WTC11 (cell line): ENCODE measurements around the gene GARNL3. TPM values are rescaled to one million over a fixed set of nuclear protein-coding genes. Genes with fewer than 3 reads are reported as not detected.

Experiments
- ATAC-seq: fragments of 200-7000 bp; cut with Tn5 transposase; 2 replicates; pipeline ENCODE4 v1.10.0; 2021; ENCODE audit warnings: mild to moderate bottlenecking, moderate library complexity
- CTCF ChIA-PET: fragments of 300-600 bp; sonication (Branson Sonifier 250); formaldehyde crosslinking; loops from one replicate; lab custom pipeline; 2021; ENCODE audit warnings: antibody characterized with exemption; lab: Charles Lee
- POLR2A ChIA-PET: fragments of 350-600 bp; sonication (Branson Sonifier 250); formaldehyde crosslinking; loops from one replicate; lab custom pipeline; 2021; ENCODE audit warnings: antibody characterized with exemption; lab: Charles Lee
- DNase-seq: peaks from one replicate; pipeline ENCODE4 v3.0.0; 2021; ENCODE audit warnings: low spot score
- H3K27ac Mint-ChIP-seq: 2 replicates; pipeline ENCODE4 v1.8.0; 2021; ENCODE audit warnings: mixed read lengths
- H3K27me3 Mint-ChIP-seq: 2 replicates; pipeline ENCODE4 v1.8.0; 2021; ENCODE audit warnings: low read depth, mild to moderate bottlenecking, moderate library complexity, mixed read lengths
- H3K36me3 Mint-ChIP-seq: 2 replicates; pipeline ENCODE4 v1.8.0; 2021; ENCODE audit warnings: mixed read lengths
- H3K4me1 Mint-ChIP-seq: 2 replicates; pipeline ENCODE4 v1.8.0; 2022; ENCODE audit warnings: mixed read lengths
- H3K4me3 Mint-ChIP-seq: 2 replicates; pipeline ENCODE4 v1.8.0; 2021; ENCODE audit warnings: mild to moderate bottlenecking, moderate library complexity, mixed read lengths
- H3K9me3 Mint-ChIP-seq: 2 replicates; pipeline ENCODE4 v1.8.0; 2021; ENCODE audit warnings: mixed read lengths
- FOXP1 ChIP-seq: sonication (generic); formaldehyde crosslinking; IDR thresholded peaks from 2 replicates; pipeline ENCODE4 v1.8.0; 2022; ENCODE audit warnings: missing genetic modification reagents, mild to moderate bottlenecking, moderate library complexity, borderline replicate concordance
- GABPB1 ChIP-seq: sonication (generic); formaldehyde crosslinking; IDR thresholded peaks from 2 replicates; pipeline ENCODE4 v1.8.1; 2023; ENCODE audit warnings: mild to moderate bottlenecking, missing genetic modification reagents
- HMGA2 ChIP-seq: fragments of 250-450 bp; sonication (Bioruptor Pico); IDR thresholded peaks from 2 replicates; pipeline ENCODE4 v1.4.0; 2021; ENCODE audit warnings: mild to moderate bottlenecking, moderate library complexity
- JUN ChIP-seq: sonication (generic); formaldehyde crosslinking; IDR thresholded peaks from 2 replicates; pipeline ENCODE4 v1.8.0; 2023; ENCODE audit warnings: mild to moderate bottlenecking, missing genetic modification reagents
- MXD4 ChIP-seq: fragments of 250-450 bp; sonication (Bioruptor Pico); IDR thresholded peaks from 2 replicates; pipeline ENCODE4 v1.8.0; 2021; ENCODE audit warnings: mild to moderate bottlenecking, moderate library complexity, borderline replicate concordance
- NR2C2 ChIP-seq: sonication (generic); formaldehyde crosslinking; IDR thresholded peaks from 2 replicates; pipeline ENCODE4 v1.8.0; 2022; ENCODE audit warnings: mild to moderate bottlenecking, missing genetic modification reagents
- RELA ChIP-seq: sonication (generic); formaldehyde crosslinking; IDR thresholded peaks from 2 replicates; pipeline ENCODE4 v1.8.1; 2022; ENCODE audit warnings: missing genetic modification reagents, mild to moderate bottlenecking, borderline replicate concordance
- total RNA-seq: library from RNA; stranded (reverse); gene quantifications from 3 replicates; pipeline ENCODE4 v1.2.3, GENCODE V29; 2021
- TF ChIP-seq, protein P1 (sequence below): fragments of 250-450 bp; sonication (Bioruptor Pico); IDR thresholded peaks from 2 replicates; pipeline ENCODE4 v1.9.0; 2021; ENCODE audit warnings: mild to moderate bottlenecking, borderline replicate concordance
- TF ChIP-seq, protein P2 (sequence below): sonication (generic); formaldehyde crosslinking; IDR thresholded peaks from 2 replicates; pipeline ENCODE4 v1.8.0; 2022; ENCODE audit warnings: mild to moderate bottlenecking, missing genetic modification reagents
- TF ChIP-seq, protein P3 (sequence below): fragments of 250-450 bp; sonication (Bioruptor Pico); IDR thresholded peaks from 2 replicates; pipeline ENCODE4 v1.8.0; 2021; ENCODE audit warnings: mild to moderate bottlenecking
- TF ChIP-seq, protein P4 (sequence below): sonication (generic); formaldehyde crosslinking; IDR thresholded peaks from 2 replicates; pipeline ENCODE4 v1.8.0; 2023; ENCODE audit warnings: missing genetic modification reagents

The GARNL3 gene
- total RNA-seq, 1 experiment from 2014 or later: 17.8 TPM

DNA sequence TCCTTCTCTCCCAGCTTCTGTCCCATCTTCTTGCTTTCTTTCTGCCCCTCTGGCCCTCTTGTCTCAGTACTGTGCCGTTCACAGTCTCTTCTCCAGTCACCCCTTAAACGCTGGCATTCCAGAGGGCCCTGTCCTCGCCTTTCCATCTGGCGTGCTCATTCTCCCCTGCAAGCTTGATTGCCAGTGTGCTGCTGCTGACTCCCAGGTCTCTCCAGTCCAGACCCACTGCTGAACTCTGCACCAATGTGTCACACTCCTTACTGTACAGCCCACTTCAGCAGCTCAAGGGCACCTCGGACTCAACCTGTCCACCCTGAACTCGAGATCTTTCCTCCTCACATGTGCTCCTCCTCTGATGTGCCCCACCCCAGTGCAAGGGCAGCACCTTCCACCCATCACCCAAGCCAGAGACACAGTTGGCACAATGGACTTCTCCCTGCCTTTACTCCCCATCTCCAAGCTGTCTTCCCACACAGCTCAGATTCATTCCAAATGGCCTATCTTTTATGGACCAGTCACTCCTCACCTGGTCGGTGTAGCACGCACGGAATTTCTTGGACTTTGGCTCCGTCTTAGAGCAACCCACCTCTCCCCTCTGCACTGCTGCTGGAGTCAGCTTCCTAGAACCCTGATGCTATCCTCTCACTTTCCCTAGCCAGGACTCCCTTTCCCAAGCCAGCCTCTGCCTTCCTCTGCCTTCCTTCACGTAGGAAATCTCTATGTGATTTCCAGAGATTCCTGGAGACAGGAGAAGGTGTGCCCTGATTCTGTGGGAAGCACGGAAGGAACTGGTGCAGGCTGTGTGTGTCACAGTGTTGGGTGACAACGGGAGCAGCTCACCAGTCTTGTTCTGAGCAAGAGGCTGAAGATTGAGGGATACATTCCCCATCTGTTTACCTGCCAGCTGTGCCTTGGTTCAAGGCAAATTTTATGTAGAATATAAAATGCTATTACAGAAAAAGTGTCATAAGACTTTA lies 106.4 kb downstream of the GARNL3 start (continued):
- TF ChIP-seq, protein P1, sequence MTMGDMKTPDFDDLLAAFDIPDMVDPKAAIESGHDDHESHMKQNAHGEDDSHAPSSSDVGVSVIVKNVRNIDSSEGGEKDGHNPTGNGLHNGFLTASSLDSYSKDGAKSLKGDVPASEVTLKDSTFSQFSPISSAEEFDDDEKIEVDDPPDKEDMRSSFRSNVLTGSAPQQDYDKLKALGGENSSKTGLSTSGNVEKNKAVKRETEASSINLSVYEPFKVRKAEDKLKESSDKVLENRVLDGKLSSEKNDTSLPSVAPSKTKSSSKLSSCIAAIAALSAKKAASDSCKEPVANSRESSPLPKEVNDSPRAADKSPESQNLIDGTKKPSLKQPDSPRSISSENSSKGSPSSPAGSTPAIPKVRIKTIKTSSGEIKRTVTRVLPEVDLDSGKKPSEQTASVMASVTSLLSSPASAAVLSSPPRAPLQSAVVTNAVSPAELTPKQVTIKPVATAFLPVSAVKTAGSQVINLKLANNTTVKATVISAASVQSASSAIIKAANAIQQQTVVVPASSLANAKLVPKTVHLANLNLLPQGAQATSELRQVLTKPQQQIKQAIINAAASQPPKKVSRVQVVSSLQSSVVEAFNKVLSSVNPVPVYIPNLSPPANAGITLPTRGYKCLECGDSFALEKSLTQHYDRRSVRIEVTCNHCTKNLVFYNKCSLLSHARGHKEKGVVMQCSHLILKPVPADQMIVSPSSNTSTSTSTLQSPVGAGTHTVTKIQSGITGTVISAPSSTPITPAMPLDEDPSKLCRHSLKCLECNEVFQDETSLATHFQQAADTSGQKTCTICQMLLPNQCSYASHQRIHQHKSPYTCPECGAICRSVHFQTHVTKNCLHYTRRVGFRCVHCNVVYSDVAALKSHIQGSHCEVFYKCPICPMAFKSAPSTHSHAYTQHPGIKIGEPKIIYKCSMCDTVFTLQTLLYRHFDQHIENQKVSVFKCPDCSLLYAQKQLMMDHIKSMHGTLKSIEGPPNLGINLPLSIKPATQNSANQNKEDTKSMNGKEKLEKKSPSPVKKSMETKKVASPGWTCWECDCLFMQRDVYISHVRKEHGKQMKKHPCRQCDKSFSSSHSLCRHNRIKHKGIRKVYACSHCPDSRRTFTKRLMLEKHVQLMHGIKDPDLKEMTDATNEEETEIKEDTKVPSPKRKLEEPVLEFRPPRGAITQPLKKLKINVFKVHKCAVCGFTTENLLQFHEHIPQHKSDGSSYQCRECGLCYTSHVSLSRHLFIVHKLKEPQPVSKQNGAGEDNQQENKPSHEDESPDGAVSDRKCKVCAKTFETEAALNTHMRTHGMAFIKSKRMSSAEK (CRISPR knock-in tag): no peak
- TF ChIP-seq MXD4: no peak

DNA sequence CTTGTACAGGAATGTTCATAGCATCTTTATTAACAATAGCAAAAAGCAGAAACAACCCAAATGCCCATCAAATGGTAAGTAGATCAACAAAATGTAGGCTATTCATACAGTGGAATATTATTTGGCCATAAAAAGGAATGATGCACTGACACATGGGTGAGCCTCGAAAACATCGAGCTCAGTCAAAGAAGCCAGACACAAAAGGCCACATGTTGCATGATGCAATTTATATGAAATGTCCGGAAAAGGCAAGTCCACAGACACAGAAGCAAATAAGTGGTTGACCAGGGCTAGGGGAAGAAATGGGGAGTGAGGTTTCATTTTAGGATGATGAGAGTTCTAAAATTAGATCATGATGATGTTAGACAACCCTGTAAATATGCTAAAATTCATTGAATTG lies 115.9 kb downstream of the GARNL3 start:
- H3K36me3 Mint-ChIP-seq: peaks cover 4% of the 10 kb centered on the region; the same call in 1 of the 2 replicates
- H3K4me3 Mint-ChIP-seq: no peak overlapping the region
- ATAC-seq: no peak
- H3K27me3 Mint-ChIP-seq: no peaks in the 10 kb centered on the region; the same call in none of the 2 replicates
- TF ChIP-seq JUN (CRISPR knock-in tag) (no peak), GABPB1 (CRISPR knock-in tag) (0 out of 2 replicates have a peak, but pooled peaks have one; percentile 20)
- POLR2A ChIA-PET: no interaction called here
- peaks cover 11% of the 10 kb centered on the region for H3K9me3 Mint-ChIP-seq
- no peak for DNase-seq
- CTCF ChIA-PET: interaction anchor here (1.5 kb wide), 1 partner anchor 19 kb away, joined by 5 read pairs; no protein-coding TSS in a partner anchor
- no peaks in the 10 kb centered on the region for H3K4me1 Mint-ChIP-seq
- no peak overlapping the region for H3K27ac Mint-ChIP-seq

DNA sequence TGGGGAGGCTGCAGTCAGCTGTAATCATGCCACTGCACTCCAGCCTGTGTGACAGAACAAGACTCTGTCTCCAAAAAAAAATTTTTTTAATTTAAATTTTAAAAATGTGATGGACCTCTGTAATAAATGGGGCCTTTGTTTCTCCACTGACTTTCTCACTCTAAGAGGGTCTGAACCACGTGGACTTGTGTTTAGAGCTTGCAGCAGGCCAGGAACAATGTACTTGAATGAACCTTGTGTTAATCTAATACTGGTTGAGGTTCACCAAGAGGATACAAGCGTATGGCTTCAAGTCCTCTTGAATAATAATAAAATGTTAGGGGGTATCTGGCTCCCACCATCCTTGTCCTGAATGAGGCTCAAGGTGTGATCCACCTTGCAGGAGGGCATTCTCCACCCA lies 118.0 kb downstream of the GARNL3 start:
- ChIA-PET POLR2A (interaction anchor here (1.0 kb wide), 1 partner anchor 14 kb away, joined by 4 read pairs; the partner anchor contains the start of gene SLC2A8), CTCF (interaction anchor here (1.4 kb wide), 1 partner anchor 99 kb away, joined by 3 read pairs; no protein-coding TSS in a partner anchor)
- H3K4me3 Mint-ChIP-seq: no peak overlapping the region
- TF ChIP-seq NR2C2 (CRISPR knock-in tag) (no peak), RELA (CRISPR knock-in tag) (no peak), FOXP1 (CRISPR knock-in tag) (no peak), HMGA2 (CRISPR knock-in tag) (no peak)
- TF ChIP-seq, protein P1 (CRISPR knock-in tag): no peak
- TF ChIP-seq, protein P2, sequence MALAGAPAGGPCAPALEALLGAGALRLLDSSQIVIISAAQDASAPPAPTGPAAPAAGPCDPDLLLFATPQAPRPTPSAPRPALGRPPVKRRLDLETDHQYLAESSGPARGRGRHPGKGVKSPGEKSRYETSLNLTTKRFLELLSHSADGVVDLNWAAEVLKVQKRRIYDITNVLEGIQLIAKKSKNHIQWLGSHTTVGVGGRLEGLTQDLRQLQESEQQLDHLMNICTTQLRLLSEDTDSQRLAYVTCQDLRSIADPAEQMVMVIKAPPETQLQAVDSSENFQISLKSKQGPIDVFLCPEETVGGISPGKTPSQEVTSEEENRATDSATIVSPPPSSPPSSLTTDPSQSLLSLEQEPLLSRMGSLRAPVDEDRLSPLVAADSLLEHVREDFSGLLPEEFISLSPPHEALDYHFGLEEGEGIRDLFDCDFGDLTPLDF (CRISPR knock-in tag): no peak
- TF ChIP-seq, protein P3, sequence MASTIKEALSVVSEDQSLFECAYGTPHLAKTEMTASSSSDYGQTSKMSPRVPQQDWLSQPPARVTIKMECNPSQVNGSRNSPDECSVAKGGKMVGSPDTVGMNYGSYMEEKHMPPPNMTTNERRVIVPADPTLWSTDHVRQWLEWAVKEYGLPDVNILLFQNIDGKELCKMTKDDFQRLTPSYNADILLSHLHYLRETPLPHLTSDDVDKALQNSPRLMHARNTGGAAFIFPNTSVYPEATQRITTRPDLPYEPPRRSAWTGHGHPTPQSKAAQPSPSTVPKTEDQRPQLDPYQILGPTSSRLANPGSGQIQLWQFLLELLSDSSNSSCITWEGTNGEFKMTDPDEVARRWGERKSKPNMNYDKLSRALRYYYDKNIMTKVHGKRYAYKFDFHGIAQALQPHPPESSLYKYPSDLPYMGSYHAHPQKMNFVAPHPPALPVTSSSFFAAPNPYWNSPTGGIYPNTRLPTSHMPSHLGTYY: no peak
- TF ChIP-seq, protein P4, sequence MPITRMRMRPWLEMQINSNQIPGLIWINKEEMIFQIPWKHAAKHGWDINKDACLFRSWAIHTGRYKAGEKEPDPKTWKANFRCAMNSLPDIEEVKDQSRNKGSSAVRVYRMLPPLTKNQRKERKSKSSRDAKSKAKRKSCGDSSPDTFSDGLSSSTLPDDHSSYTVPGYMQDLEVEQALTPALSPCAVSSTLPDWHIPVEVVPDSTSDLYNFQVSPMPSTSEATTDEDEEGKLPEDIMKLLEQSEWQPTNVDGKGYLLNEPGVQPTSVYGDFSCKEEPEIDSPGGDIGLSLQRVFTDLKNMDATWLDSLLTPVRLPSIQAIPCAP (CRISPR knock-in tag): no peak
- H3K27me3 Mint-ChIP-seq: no peaks in the 10 kb centered on the region; the same call in none of the 2 replicates
- peaks cover 11% of the 10 kb centered on the region for H3K9me3 Mint-ChIP-seq
- H3K27ac Mint-ChIP-seq: no peak overlapping the region
- DNase-seq: no peak
- ATAC-seq: no peak
- peaks cover 4% of the 10 kb centered on the region; the same call in 1 of the 2 replicates for H3K36me3 Mint-ChIP-seq
- no peaks in the 10 kb centered on the region for H3K4me1 Mint-ChIP-seq
